HCT116 (cell line): ENCODE data around the gene MROH7.

Experiments
- ELF1 ChIP-seq: IDR thresholded peaks from 2 replicates; pipeline ENCODE4 v1.6.1; 2012; ENCODE audit warnings: low read depth, borderline replicate concordance
- EZH2 ChIP-seq: fragments of 200-600 bp; sonication (generic); IDR thresholded peaks from 2 replicates; pipeline ENCODE4 v1.6.1; 2017; ENCODE audit warnings: antibody characterized with exemption, mixed run types
- RAD21 ChIP-seq: IDR thresholded peaks from 2 replicates; pipeline ENCODE4 v1.6.1; 2012; ENCODE audit warnings: low read depth, mild to moderate bottlenecking
- SP1 ChIP-seq: IDR thresholded peaks from 2 replicates; pipeline ENCODE4 v1.6.1; 2012; ENCODE audit warnings: low read depth
- TF ChIP-seq, protein P1 (sequence below), 3 experiments: fragments of 200-600 bp in 1 of 3; sonication (generic) in 1 of 3; IDR thresholded peaks in 2 of 3; conservative IDR thresholded peaks in 1 of 3; 2 replicates each; pipeline ENCODE4 v1.5.1; 2012 to 2017; ENCODE audit warnings: low read depth in 2 of 3, low read length in 2 of 3, antibody characterized with exemption in 1 of 3, borderline replicate concordance in 1 of 3, control low read depth in 1 of 3, mild to moderate bottlenecking in 1 of 3, mixed read lengths in 1 of 3, mixed run types in 1 of 3, moderate library complexity in 1 of 3; ENCODE audit not compliant: insufficient read depth in 1 of 3

DNA sequence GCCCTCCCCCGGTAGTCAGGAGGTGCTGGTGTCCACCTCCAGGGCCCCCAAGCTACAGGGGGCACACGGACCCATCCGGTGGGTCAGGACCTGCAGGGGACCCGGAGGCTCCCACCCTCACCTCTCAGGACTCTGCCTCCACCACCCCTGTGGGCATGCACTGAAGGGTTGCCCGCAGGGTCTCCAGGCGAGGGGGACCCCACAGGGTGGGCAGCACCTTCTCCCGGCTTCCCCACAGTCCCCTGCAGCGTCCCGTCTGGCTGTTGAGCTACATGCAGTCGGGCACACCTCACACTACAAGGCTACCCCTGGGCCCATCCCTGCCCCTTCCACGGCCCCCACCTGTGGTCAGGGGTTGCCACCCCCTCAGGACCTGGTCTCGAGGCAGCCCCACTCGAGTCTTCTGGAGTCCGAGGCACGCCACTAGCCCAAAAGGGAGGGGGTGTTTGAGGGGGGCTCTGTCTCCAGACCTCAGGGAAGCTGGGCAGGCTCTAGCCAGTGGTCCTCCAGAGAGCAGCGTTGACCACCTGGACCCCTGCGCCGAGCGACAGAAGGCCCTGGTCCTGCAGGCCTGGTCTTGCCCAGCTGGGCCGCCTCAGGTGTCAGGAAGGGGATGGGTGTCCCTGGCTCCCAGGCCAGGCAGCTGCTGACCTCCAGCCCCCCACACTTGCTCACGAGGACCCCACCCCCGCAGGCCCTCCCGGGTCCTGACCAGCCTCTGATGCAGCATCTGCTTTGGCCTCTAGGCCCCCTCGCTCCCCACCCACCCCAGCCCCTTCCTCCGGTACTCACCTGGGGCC lies 113.1 kb downstream of the MROH7 start:
- TF ChIP-seq RAD21: no peak
- no peak for TF ChIP-seq ELF1
- no peak for TF ChIP-seq EZH2
- TF ChIP-seq, protein P1, sequence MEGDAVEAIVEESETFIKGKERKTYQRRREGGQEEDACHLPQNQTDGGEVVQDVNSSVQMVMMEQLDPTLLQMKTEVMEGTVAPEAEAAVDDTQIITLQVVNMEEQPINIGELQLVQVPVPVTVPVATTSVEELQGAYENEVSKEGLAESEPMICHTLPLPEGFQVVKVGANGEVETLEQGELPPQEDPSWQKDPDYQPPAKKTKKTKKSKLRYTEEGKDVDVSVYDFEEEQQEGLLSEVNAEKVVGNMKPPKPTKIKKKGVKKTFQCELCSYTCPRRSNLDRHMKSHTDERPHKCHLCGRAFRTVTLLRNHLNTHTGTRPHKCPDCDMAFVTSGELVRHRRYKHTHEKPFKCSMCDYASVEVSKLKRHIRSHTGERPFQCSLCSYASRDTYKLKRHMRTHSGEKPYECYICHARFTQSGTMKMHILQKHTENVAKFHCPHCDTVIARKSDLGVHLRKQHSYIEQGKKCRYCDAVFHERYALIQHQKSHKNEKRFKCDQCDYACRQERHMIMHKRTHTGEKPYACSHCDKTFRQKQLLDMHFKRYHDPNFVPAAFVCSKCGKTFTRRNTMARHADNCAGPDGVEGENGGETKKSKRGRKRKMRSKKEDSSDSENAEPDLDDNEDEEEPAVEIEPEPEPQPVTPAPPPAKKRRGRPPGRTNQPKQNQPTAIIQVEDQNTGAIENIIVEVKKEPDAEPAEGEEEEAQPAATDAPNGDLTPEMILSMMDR (IDR thresholded peaks at IDR 0.05 in 2 of 3, conservative IDR thresholded peaks at IDR 0.05 in 1 of 3; ENCODE audit: borderline replicate concordance in 1 of 3, insufficient read depth in 1 of 3, low read depth in 2 of 3, low read length in 2 of 3): no peak
- TF ChIP-seq SP1: no peak
